GM19452 (cell line): ENCODE measurements around the gene RC3H2.

Source experiments
- ATAC-seq: cut with Tn5 transposase; IDR thresholded peaks from one replicate; pipeline ENCODE4 v1.9.1; 2021; ENCODE audit not compliant: unreplicated experiment

RC3H2 gene

GRCh38 chr9:122904823-122905710 is at the start of gene RC3H2:
Gene RC3H2, minus strand, starts transcription at chr9:122905359. Its CDS starts 7,850 bp downstream, at chr9:122897509.
- ATAC-seq = peak; percentile 85

GRCh38 chr9:122954253-122954691 is 49.1 kb upstream of the RC3H2 start:
- ATAC-seq = no peak

GRCh38 chr9:122951056-122951455 is 45.9 kb upstream of the RC3H2 start:
- ATAC-seq = no peak

GRCh38 chr9:122950263-122950662 is 45.1 kb upstream of the RC3H2 start:
- no peak for ATAC-seq

GRCh38 chr9:122949696-122950095 is 44.5 kb upstream of the RC3H2 start:
- no peak for ATAC-seq

- no peak for ATAC-seq
Measured at GRCh38 chr9:122948313-122948712, 43.2 kb upstream of the RC3H2 start.

GRCh38 chr9:122946461-122947005 is 41.4 kb upstream of the RC3H2 start:
- no peak for ATAC-seq

- no peak for ATAC-seq
Measured at GRCh38 chr9:122944960-122945888, 40.1 kb upstream of the RC3H2 start.

GRCh38 chr9:122941582-122942234 is 36.5 kb upstream of the RC3H2 start:
- no peak for ATAC-seq

GRCh38 chr9:122940749-122941581 is 35.8 kb upstream of the RC3H2 start, which contains the start of gene RABGAP1:
Gene RABGAP1, plus strand, starts transcription at chr9:122941020. Its CDS starts 16,040 bp downstream, at chr9:122957060.
- ATAC-seq = peak; percentile 98

GRCh38 chr9:122940454-122940748 is 35.2 kb upstream of the RC3H2 start:
- ATAC-seq = no peak

GRCh38 chr9:122939601-122940000 is 34.4 kb upstream of the RC3H2 start:
- no peak for ATAC-seq

- no peak for ATAC-seq
Measured at GRCh38 chr9:122936883-122937282, 31.7 kb upstream of the RC3H2 start.

- no peak for ATAC-seq
Measured at GRCh38 chr9:122936464-122936863, 31.3 kb upstream of the RC3H2 start.

GRCh38 chr9:122931226-122932121 is 26.3 kb upstream of the RC3H2 start, which contains the start of gene ZBTB26:
Gene ZBTB26, minus strand, starts transcription at chr9:122931512. Its CDS starts 11,578 bp downstream, at chr9:122919934.
- peak; percentile 94 for ATAC-seq

- ATAC-seq = peak; percentile 32
Measured at GRCh38 chr9:122930541-122931225, 25.5 kb upstream of the RC3H2 start.

GRCh38 chr9:122929796-122930354 is 24.7 kb upstream of the RC3H2 start:
- no peak for ATAC-seq

- no peak for ATAC-seq
Measured at GRCh38 chr9:122923947-122924346, 18.8 kb upstream of the RC3H2 start.
